ENCODE measurements around the gene TELO2.

TELO2 gene

GRCh38 chr16:1514507-1514906 is 21.3 kb downstream of the TELO2 start:
- no peak for DNase-seq

GRCh38 chr16:1518626-1519135 is 25.5 kb downstream of the TELO2 start:
- no peak for DNase-seq
- no peaks in the 10 kb centered on the region for H3K27me3 ChIP-seq
- no peak overlapping the region for H3K4me3 ChIP-seq
- TF ChIP-seq CTCF (IDR thresholded peaks at IDR 0.05) = no peak
- peaks cover 12 to 62% (median 43%) of the 10 kb centered on the region in 3 donors for H3K36me3 ChIP-seq
- intact Hi-C loops (cut with DNase I; ENCODE audit: low total_unique reads) = no loop called here
- no peaks in the 10 kb centered on the region for H3K4me1 ChIP-seq
- no peak overlapping the region for H3K27ac ChIP-seq
- no peaks in the 10 kb centered on the region for H3K9me3 ChIP-seq

More at GRCh38 chr16:1514507-1514906, 21.3 kb downstream of the TELO2 start:
- Histone ChIP-seq H3K9me3 (no peaks in the 10 kb centered on the region), H3K27ac (no peak overlapping the region), H3K4me3 (no peak overlapping the region), H3K4me1 (peaks cover 8 to 14% (median 9%) of the 10 kb centered on the region in 4 donors), H3K27me3 (no peaks in the 10 kb centered on the region), H3K36me3 (peaks cover 7 to 40% (median 27%) of the 10 kb centered on the region in 3 donors)
- intact Hi-C loops (cut with DNase I; ENCODE audit: low total_unique reads) = no loop called here
- no peak for TF ChIP-seq CTCF (IDR thresholded peaks at IDR 0.05)

- H3K36me3 ChIP-seq = peaks cover 5 to 69% (median 47%) of the 10 kb centered on the region in 3 donors
- no peak overlapping the region for H3K4me3 ChIP-seq
- TF ChIP-seq CTCF (IDR thresholded peaks at IDR 0.05) = no peak
- no peaks in the 10 kb centered on the region for H3K27me3 ChIP-seq
- H3K9me3 ChIP-seq = no peaks in the 10 kb centered on the region
- intact Hi-C loops (cut with DNase I; ENCODE audit: low total_unique reads) = no loop called here
- H3K27ac ChIP-seq = no peak overlapping the region
- no peak for DNase-seq
- H3K4me1 ChIP-seq = no peaks in the 10 kb centered on the region
Observed at GRCh38 chr16:1519831-1520230, 26.7 kb downstream of the TELO2 start.

GRCh38 chr16:1520461-1520860 is 27.3 kb downstream of the TELO2 start:
- TF ChIP-seq CTCF (IDR thresholded peaks at IDR 0.05) = no peak
- Histone ChIP-seq H3K27me3 (no peaks in the 10 kb centered on the region), H3K4me3 (no peak overlapping the region), H3K9me3 (no peaks in the 10 kb centered on the region), H3K36me3 (peaks cover 5 to 75% (median 47%) of the 10 kb centered on the region in 3 donors), H3K4me1 (no peaks in the 10 kb centered on the region), H3K27ac (no peak overlapping the region)
- no peak for DNase-seq
- intact Hi-C loops (cut with DNase I; ENCODE audit: low total_unique reads) = no loop called here

GRCh38 chr16:1523581-1524245 is 30.6 kb downstream of the TELO2 start:
- no peak for DNase-seq
- H3K4me1 ChIP-seq = peaks cover 0 to 2% (median 0%) of the 10 kb centered on the region in 4 donors
- TF ChIP-seq CTCF (IDR thresholded peaks at IDR 0.05) = no peak
- no peak overlapping the region for H3K4me3 ChIP-seq
- H3K27me3 ChIP-seq = no peaks in the 10 kb centered on the region
- intact Hi-C loops (cut with DNase I; ENCODE audit: low total_unique reads) = no loop called here
- H3K36me3 ChIP-seq = peaks cover 5 to 64% (median 40%) of the 10 kb centered on the region in 3 donors
- H3K27ac ChIP-seq = no peak overlapping the region
- no peaks in the 10 kb centered on the region for H3K9me3 ChIP-seq
